Breast epithelium (tissue), 3 donors: ENCODE data around the gene POLR1E.

Experiments
- CTCF ChIP-seq, 3 donors: fragments of 450-650 bp; IDR thresholded peaks; one replicate each; pipeline ENCODE4 v1.5.1; 2016 to 2017; ENCODE audit warnings: antibody characterized with exemption in 3 of 3, mild to moderate bottlenecking in 3 of 3, moderate library complexity in 3 of 3
- POLR2A ChIP-seq: fragments of 450-650 bp; IDR thresholded peaks from one replicate; pipeline ENCODE4 v1.6.1; 2016; ENCODE audit warnings: antibody characterized with exemption, mild to moderate bottlenecking, moderate library complexity
- POLR2AphosphoS5 ChIP-seq, 3 donors: sonication (generic); formaldehyde crosslinking; IDR thresholded peaks; one replicate each; pipeline ENCODE4 v1.6.1; 2017; ENCODE audit warnings: antibody characterized with exemption in 3 of 3

DNA sequence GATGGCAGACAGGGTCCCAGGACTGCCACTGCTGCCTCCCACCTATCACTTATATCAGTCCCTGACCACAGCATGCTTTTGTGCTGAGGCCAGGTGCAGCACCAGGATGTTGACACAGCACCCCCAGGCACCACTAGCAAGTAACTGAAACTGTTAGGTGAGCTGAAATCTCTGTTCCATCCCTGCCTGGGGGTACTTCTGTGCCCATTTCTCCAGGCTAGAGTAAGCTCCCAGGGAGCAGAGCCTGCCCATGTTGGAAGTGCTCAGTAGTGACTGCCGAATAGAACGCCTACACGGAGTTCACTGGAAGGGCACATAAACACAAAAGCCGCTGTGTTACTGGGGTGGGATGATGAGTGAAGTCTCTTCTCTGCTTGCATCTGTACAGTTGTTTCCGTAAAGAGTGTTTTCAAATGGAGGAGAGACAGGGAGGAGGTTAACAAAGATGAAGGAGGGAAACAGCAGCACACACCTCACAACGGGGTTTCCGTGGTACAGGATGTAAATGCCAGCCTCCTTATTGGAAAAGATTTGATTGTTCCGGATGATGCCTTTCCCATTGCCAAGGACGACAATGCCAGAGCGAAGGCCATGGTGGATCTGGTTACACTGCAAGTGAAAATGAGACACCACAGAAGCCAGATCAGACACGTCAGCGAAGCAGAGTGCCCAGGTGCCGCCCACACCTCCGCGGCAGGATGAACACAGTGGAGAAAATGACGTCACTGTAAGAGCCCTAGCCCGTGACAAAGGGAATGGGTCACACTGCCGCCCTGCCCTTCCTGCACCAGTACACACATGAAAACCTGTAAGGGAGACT, 43.1 kb downstream of the POLR1E start:
- no peak for TF ChIP-seq CTCF (IDR thresholded peaks at IDR 0.05)
- no peak for TF ChIP-seq POLR2A
- peak in 1 of 3 donors; percentile 10 for TF ChIP-seq POLR2AphosphoS5 (IDR thresholded peaks at IDR 0.05)
